H1 (cell line): ENCODE results near the gene PHGDH. TPM values are rescaled to one million over a fixed set of nuclear protein-coding genes. Genes with fewer than 3 reads are reported as not detected.

Experiments
- CTCF ChIA-PET: fragments of 300-600 bp; sonication (Branson Sonifier 250); formaldehyde crosslinking; loops from one replicate; lab custom pipeline; 2021; ENCODE audit not compliant: partially characterized antibody; lab: Charles Lee
- POLR2A ChIA-PET: fragments of 300-600 bp; sonication (Branson Sonifier 250); formaldehyde crosslinking; loops from one replicate; lab custom pipeline; 2021; ENCODE audit warnings: inconsistent platforms; ENCODE audit not compliant: partially characterized antibody; lab: Charles Lee
- DNase-seq, 2 experiments: peaks; one replicate each; pipeline versions ENCODE4 v3.0.0 to v3.0.0-alpha.2; 2010 to 2022; ENCODE audit warnings: low spot score in 2 of 2, low read depth in 1 of 2, mixed read lengths in 1 of 2
- FAIRE-seq: peaks from 2 replicates; lab custom pipeline; 2011; peaks lifted over from hg19 to GRCh38; lab: Jason Lieb, UNC
- H2AFZ ChIP-seq: 2 replicates; pipeline ENCODE4 v1.8.1; 2012; ENCODE audit warnings: low read length, inconsistent platforms
- H2AK5ac ChIP-seq: 2 replicates; pipeline ENCODE4 v1.6.1; 2013; ENCODE audit warnings: low read depth, low read length
- H2BK120ac ChIP-seq: replicated peaks from 2 replicates; pipeline ENCODE3; 2013; ENCODE audit warnings: low read depth, low read length, inconsistent platforms
- H2BK12ac ChIP-seq: 2 replicates; pipeline ENCODE4 v1.6.1; 2013; ENCODE audit warnings: low read depth, low read length
- H2BK15ac ChIP-seq: 2 replicates; pipeline ENCODE4 v1.6.1; 2013; ENCODE audit warnings: low read length
- H2BK20ac ChIP-seq: 2 replicates; pipeline ENCODE4 v1.6.1; 2013; ENCODE audit warnings: low read length
- H2BK5ac ChIP-seq: 2 replicates; pipeline ENCODE4 v1.6.1; 2013; ENCODE audit warnings: low read depth, low read length
- H3K14ac ChIP-seq: 2 replicates; pipeline ENCODE4 v1.6.1; 2013; ENCODE audit warnings: inconsistent platforms; ENCODE audit not compliant: insufficient read length
- H3K18ac ChIP-seq: 2 replicates; pipeline ENCODE4 v1.6.1; 2013; ENCODE audit warnings: low read length; ENCODE audit errors: extremely low read depth
- H3K23ac ChIP-seq: 2 replicates; pipeline ENCODE4 v1.6.1; 2013; ENCODE audit warnings: inconsistent platforms; ENCODE audit not compliant: insufficient read length
- H3K23me2 ChIP-seq: 2 replicates; pipeline ENCODE4 v1.6.1; 2013; ENCODE audit warnings: low read depth, low read length
- H3K27ac ChIP-seq: 2 replicates; pipeline ENCODE4 v1.6.1; 2011; ENCODE audit warnings: low read depth, low read length, inconsistent platforms
- H3K27me3 ChIP-seq, 4 experiments: replicated peaks in 1 of 4; 1 replicate in 1 of 4; 2 replicates in 3 of 4; pipeline versions ENCODE4 v1.6.1 to v1.8.1; 2011 to 2013; ENCODE audit warnings: low read length in 3 of 4, mild to moderate bottlenecking in 3 of 4, inconsistent platforms in 2 of 4, mixed read lengths in 2 of 4, moderate library complexity in 1 of 4; ENCODE audit not compliant: control insufficient read depth in 3 of 4, insufficient read depth in 3 of 4; ENCODE audit errors: extremely low read depth in 1 of 4
- H3K36me3 ChIP-seq, 4 experiments: 2 replicates each; pipeline versions ENCODE4 v1.6.1 to v1.8.1; 2011 to 2013; ENCODE audit warnings: mild to moderate bottlenecking in 4 of 4, low read length in 3 of 4, moderate library complexity in 2 of 4, control low read depth in 1 of 4, inconsistent platforms in 1 of 4; ENCODE audit not compliant: insufficient read depth in 4 of 4, control insufficient read depth in 2 of 4
- H3K4ac ChIP-seq: replicated peaks from 2 replicates; pipeline ENCODE3; 2013; ENCODE audit warnings: low read length, low read depth, mixed read lengths, inconsistent platforms; ENCODE audit not compliant: insufficient read length
- H3K4me1 ChIP-seq, 4 experiments: replicated peaks in 1 of 4; 1 replicate in 1 of 4; 2 replicates in 3 of 4; pipeline versions ENCODE4 v1.6.1 to v1.8.1; 2011 to 2013; ENCODE audit warnings: low read length in 3 of 4, inconsistent platforms in 2 of 4, mixed read lengths in 1 of 4; ENCODE audit not compliant: insufficient read depth in 4 of 4, control insufficient read depth in 3 of 4
- H3K4me2 ChIP-seq, 2 experiments: 2 replicates each; pipeline versions ENCODE4 v1.6.1 to v1.8.1; 2011 to 2013; ENCODE audit warnings: low read depth in 2 of 2, low read length in 2 of 2, control low read depth in 1 of 2, inconsistent platforms in 1 of 2, mild to moderate bottlenecking in 1 of 2; ENCODE audit not compliant: insufficient read depth in 1 of 2
- H3K4me3 ChIP-seq, 4 experiments: fragments of 200-600, 300-600 bp in 1 of 4; sonication (generic), shearing (Covaris generic), sonication (Bioruptor Twin) in 1 of 4; 2 replicates each; pipeline versions ENCODE4 v1.5.1 to v1.8.1; 2011 to 2016; ENCODE audit warnings: low read length in 4 of 4, low read depth in 3 of 4, control low read depth in 2 of 4, inconsistent platforms in 2 of 4, mild to moderate bottlenecking in 2 of 4, mixed read lengths in 1 of 4, moderate library complexity in 1 of 4; ENCODE audit not compliant: insufficient read depth in 2 of 4; ENCODE audit errors: extremely low read depth in 1 of 4
- H3K56ac ChIP-seq: replicated peaks from 2 replicates; pipeline ENCODE3; 2013; ENCODE audit warnings: low read depth, mild to moderate bottlenecking, mixed read lengths, low read length, inconsistent platforms; ENCODE audit not compliant: insufficient read length
- H3K79me1 ChIP-seq: 2 replicates; pipeline ENCODE4 v1.6.1; 2013; ENCODE audit warnings: low read depth, low read length, control low read depth
- H3K79me2 ChIP-seq, 2 experiments: 2 replicates each; pipeline versions ENCODE4 v1.6.1 to v1.8.1; 2012 to 2013; ENCODE audit warnings: low read length in 2 of 2, mild to moderate bottlenecking in 2 of 2, inconsistent platforms in 1 of 2; ENCODE audit not compliant: insufficient read depth in 2 of 2, control insufficient read depth in 1 of 2
- H3K9ac ChIP-seq, 4 experiments: replicated peaks in 1 of 4; 1 replicate in 1 of 4; 2 replicates in 3 of 4; pipeline versions ENCODE4 v1.6.1 to v1.8.1; 2011 to 2013; ENCODE audit warnings: low read depth in 3 of 4, low read length in 3 of 4, control low read depth in 2 of 4, mild to moderate bottlenecking in 2 of 4, moderate library complexity in 2 of 4, inconsistent platforms in 1 of 4; ENCODE audit errors: extremely low read depth in 1 of 4
- H3K9me3 ChIP-seq, 2 experiments: 2 replicates each; pipeline versions ENCODE4 v1.6.1 to v1.8.1; 2012 to 2013; ENCODE audit warnings: mild to moderate bottlenecking in 2 of 2, moderate library complexity in 2 of 2, control low read depth in 1 of 2, inconsistent platforms in 1 of 2, low read depth in 1 of 2, low read length in 1 of 2, mixed read lengths in 1 of 2; ENCODE audit not compliant: insufficient read depth in 2 of 2
- H4K20me1 ChIP-seq, 2 experiments: replicated peaks in 1 of 2; 2 replicates each; pipeline versions ENCODE3 to v1.8.1; 2011 to 2013; ENCODE audit warnings: inconsistent platforms in 2 of 2, low read length in 2 of 2, mild to moderate bottlenecking in 1 of 2; ENCODE audit not compliant: insufficient read depth in 2 of 2, control insufficient read depth in 1 of 2
- H4K5ac ChIP-seq: 2 replicates; pipeline ENCODE4 v1.6.1; 2013; ENCODE audit warnings: low read length, low read depth, mixed read lengths, inconsistent platforms; ENCODE audit not compliant: insufficient read length
- H4K8ac ChIP-seq: 2 replicates; pipeline ENCODE4 v1.8.0; 2013; ENCODE audit warnings: mild to moderate bottlenecking, moderate library complexity, low read length, inconsistent platforms; ENCODE audit not compliant: insufficient read depth; ENCODE audit errors: extremely low read depth
- H4K91ac ChIP-seq: replicated peaks from 2 replicates; pipeline ENCODE3; 2013; ENCODE audit warnings: low read length, mixed read lengths, inconsistent platforms; ENCODE audit not compliant: insufficient read length
- ATF3 ChIP-seq: IDR thresholded peaks from 2 replicates; pipeline ENCODE4 v1.6.1; 2011; ENCODE audit warnings: low read depth, mild to moderate bottlenecking, low read length; ENCODE audit not compliant: insufficient read depth
- E2F6 ChIP-seq: IDR thresholded peaks from 2 replicates; pipeline ENCODE4 v1.6.1; 2012; ENCODE audit warnings: inconsistent platforms
- EZH2 ChIP-seq: fragments of 200-600 bp; sonication (generic); IDR thresholded peaks from 2 replicates; pipeline ENCODE4 v1.7.1; 2012; ENCODE audit warnings: low read depth, mild to moderate bottlenecking, moderate library complexity, low read length, inconsistent platforms; ENCODE audit not compliant: severe bottlenecking
- HDAC2 ChIP-seq, 2 experiments: fragments of 300-600 bp in 1 of 2; sonication (generic) in 1 of 2; IDR thresholded peaks; 2 replicates each; pipeline ENCODE4 v1.6.1; 2011 to 2012; ENCODE audit warnings: low read depth in 2 of 2, low read length in 2 of 2, mild to moderate bottlenecking in 2 of 2, moderate library complexity in 2 of 2, borderline replicate concordance in 1 of 2, inconsistent platforms in 1 of 2
- MAFK ChIP-seq: IDR thresholded peaks from 2 replicates; pipeline ENCODE4 v1.6.1; 2012; ENCODE audit warnings: low read depth, mild to moderate bottlenecking, improper control_type of control experiment, low read length
- NANOG ChIP-seq: IDR thresholded peaks from 2 replicates; pipeline ENCODE4 v1.6.1; 2011; ENCODE audit warnings: low read length, low read depth, mild to moderate bottlenecking, inconsistent platforms; ENCODE audit not compliant: insufficient read depth, poor library complexity, severe bottlenecking
- RBBP5 ChIP-seq: IDR thresholded peaks from 2 replicates; pipeline ENCODE4 v1.7.1; 2012; ENCODE audit warnings: low read depth, mild to moderate bottlenecking, inconsistent platforms, low read length, moderate library complexity, borderline replicate concordance
- RFX5 ChIP-seq: IDR thresholded peaks from 2 replicates; pipeline ENCODE4 v1.6.1; 2011; ENCODE audit warnings: low read depth, low read length, improper control_type of control experiment, borderline replicate concordance
- SIRT6 ChIP-seq: IDR thresholded peaks from one replicate; pipeline ENCODE4 v1.7.1; 2012; ENCODE audit warnings: low read length, inconsistent platforms
- SRF ChIP-seq: IDR thresholded peaks from 2 replicates; pipeline ENCODE4 v1.6.1; 2011; ENCODE audit warnings: mild to moderate bottlenecking, low read depth, low read length, moderate library complexity
- SUZ12 ChIP-seq: fragments of 200-600 bp; sonication (generic); IDR thresholded peaks from 2 replicates; pipeline ENCODE4 v1.6.1; 2012; ENCODE audit warnings: mild to moderate bottlenecking, inconsistent platforms, low read length, moderate library complexity, mixed read lengths
- TEAD4 ChIP-seq: IDR thresholded peaks from 2 replicates; pipeline ENCODE4 v1.6.1; 2012; ENCODE audit warnings: low read depth, low read length, inconsistent platforms, mixed read lengths
- WGBS, 2 experiments: shearing (Covaris generic) in 1 of 2; methylation state at CpG; one replicate each; pipeline versions ENCODE4 v1.1.6 to v1.1.7; 2013 to 2015; ENCODE audit warnings: low lambda C conversion rate in 2 of 2, mixed read lengths in 2 of 2, inconsistent platforms in 1 of 2, low coverage in 1 of 2, missing lambda C conversion rate in 1 of 2; ENCODE audit not compliant: insufficient replicate concordance in 2 of 2, insufficient coverage in 1 of 2, insufficient read length in 1 of 2; ENCODE audit errors: extremely low coverage in 1 of 2, missing lambda C conversion rate in 1 of 2; 5-methylcytosine and 5-hydroxymethylcytosine counted together
- polyA plus RNA-seq, 7 experiments: library from polyadenylated mRNA; depleted of rRNA in 3 of 7; stranded (reverse) in 5 of 7; unstranded in 2 of 7; fragments of >200 nt in 5 of 7; fragments of 200-250 nt in 2 of 7; gene quantifications; 1 replicate in 5 of 7; 2 replicates in 1 of 7; 4 replicates in 1 of 7; pipeline versions ENCODE4 v1.2.1 to v1.2.3, GENCODE V29; 2011 to 2013; ENCODE audit warnings: missing spikeins in 2 of 7, mixed read lengths in 2 of 7
- total RNA-seq: library from RNA; stranded (reverse); fragmentation: NEBNext Ultra II Directional; extraction: Animal tissue kit (Norgen Biotek cat#: 25700); gene quantifications from 2 replicates; pipeline ENCODE4 v1.2.1, GENCODE V29; 2021

Gene PHGDH
- total and polyA plus RNA-seq, 2 of the 8 experiments (the other 6 are each of a cell fraction or from before 2014, with no cell fraction given) = 358 to 687 TPM

GRCh38 chr1:119747451-119747850 is 35.7 kb downstream of the PHGDH start:
- H3K4me3 ChIP-seq = no peak overlapping the region
- H3K79me2 ChIP-seq = no peaks in the 10 kb centered on the region
- no peak overlapping the region for H3K56ac ChIP-seq
- H4K8ac ChIP-seq = no peak overlapping the region
- H3K14ac ChIP-seq = no peak overlapping the region
- peak overlapping the region; percentile 61; the same call in 1 of the 2 replicates for H2BK15ac ChIP-seq
- peaks cover 8 to 24% (median 10%) of the 10 kb centered on the region in 4 experiments; a peak in 6 of 8 replicates for H3K36me3 ChIP-seq
- no peak overlapping the region for H2BK120ac ChIP-seq
- DNase-seq = no peak
- no peak overlapping the region for H2AFZ ChIP-seq
- H3K27me3 ChIP-seq = no peaks in the 10 kb centered on the region
- no peak overlapping the region for H3K27ac ChIP-seq
- no peak overlapping the region for H4K91ac ChIP-seq
- FAIRE-seq = no peak
- H3K23ac ChIP-seq = no peak overlapping the region
- no peaks in the 10 kb centered on the region for H3K9me3 ChIP-seq
- no peak overlapping the region for H4K5ac ChIP-seq
- H2BK20ac ChIP-seq = no peak overlapping the region
- POLR2A ChIA-PET = interaction anchor here (2.1 to 30.7 kb wide), 7 partner anchors 9 to 99 kb away, joined by 6 to 425 read pairs (median 7); partner anchors contain the start of genes HMGCS2, PHGDH and ZNF697
- peaks cover 0 to 8% of the 10 kb centered on the region in 2 experiments for H4K20me1 ChIP-seq
- no peak overlapping the region for H2BK5ac ChIP-seq
- peaks cover 0 to 8% (median 5%) of the 10 kb centered on the region in 4 experiments; a peak in 2 of 7 replicates for H3K4me1 ChIP-seq
- no peak overlapping the region for H2AK5ac ChIP-seq
- no peaks in the 10 kb centered on the region for H3K79me1 ChIP-seq
- no peak overlapping the region for H2BK12ac ChIP-seq
- H3K23me2 ChIP-seq = no peaks in the 10 kb centered on the region
- H3K9ac ChIP-seq = no peak overlapping the region
- H3K18ac ChIP-seq = no peak overlapping the region
- CTCF ChIA-PET = interaction anchor here (0.8 to 10.1 kb wide), 13 partner anchors 9 to 221 kb away, joined by 3 to 132 read pairs (median 6); no protein-coding TSS in a partner anchor
- H3K4ac ChIP-seq = no peak overlapping the region
- 100% methylated on average over 1 of the region's 3 CpGs; no CpG with 5 or more reads in 1 of the 2 experiments for WGBS, 2 experiments
- H3K4me2 ChIP-seq = no peak overlapping the region
- TF ChIP-seq RBBP5 (no peak), SUZ12 (no peak), TEAD4 (no peak), NANOG (no peak), RFX5 (no peak), E2F6 (no peak), SIRT6 (no peak), ATF3 (no peak), EZH2 (no peak), MAFK (no peak), SRF (no peak), HDAC2 (IDR thresholded peaks at IDR 0.05; ENCODE audit: borderline replicate concordance in 1 of 2, low read depth in 2 of 2, low read length in 2 of 2) (no peak)
